Progenitor cell of endocrine pancreas (in vitro differentiated cells): ENCODE data around the gene HOXA6. TPM values are rescaled to one million over a fixed set of nuclear protein-coding genes. Genes with fewer than 3 reads are reported as not detected.
A peak's percentile ranks its signal among the peaks of the same experiment; 100 is the strongest.

Experiments
- DNase-seq: peaks from one replicate; pipeline ENCODE4 v3.0.0; 2021; ENCODE audit warnings: low spot score; ENCODE audit not compliant: unreplicated experiment
- H3K27ac Mint-ChIP-seq: 2 replicates; pipeline ENCODE4 v1.8.0; 2021; ENCODE audit warnings: mild to moderate bottlenecking, moderate library complexity, mixed read lengths
- H3K27me3 Mint-ChIP-seq: 2 replicates; pipeline ENCODE4 v1.8.0; 2021; ENCODE audit warnings: mixed read lengths
- H3K36me3 Mint-ChIP-seq: 2 replicates; pipeline ENCODE4 v1.8.0; 2022; ENCODE audit warnings: mixed read lengths; ENCODE audit not compliant: insufficient read depth
- H3K4me1 Mint-ChIP-seq: 2 replicates; pipeline ENCODE4 v1.8.0; 2021; ENCODE audit warnings: low read depth, mixed read lengths
- H3K4me3 Mint-ChIP-seq: 2 replicates; pipeline ENCODE4 v1.8.0; 2021; ENCODE audit warnings: low read depth, mild to moderate bottlenecking, moderate library complexity, mixed read lengths
- H3K9me3 Mint-ChIP-seq: 2 replicates; pipeline ENCODE4 v1.8.0; 2021; ENCODE audit warnings: low read depth, mixed read lengths
- CTCF ChIP-seq: fragments of 200-600 bp; sonication (generic); IDR thresholded peaks from one replicate; pipeline ENCODE4 v1.5.0; 2021; ENCODE audit warnings: antibody characterized with exemption, mild to moderate bottlenecking; ENCODE audit not compliant: unreplicated experiment
- total RNA-seq: library from RNA; stranded (reverse); gene quantifications from 2 replicates; pipeline ENCODE4 v1.2.1, GENCODE V29; 2021

HOXA6 gene
- total RNA-seq, 1 donor from 2014 or later = 0.38 TPM

GRCh38 chr7:27160546-27161213 lies 13.1 kb upstream of the HOXA6 start:
- Mint-ChIP-seq H3K27me3 (peaks cover 86% of the 10 kb centered on the region), H3K36me3 (peaks cover 1% of the 10 kb centered on the region), H3K4me1 (peaks cover 4% of the 10 kb centered on the region), H3K4me3 (peak overlapping the region; percentile 60), H3K9me3 (no peaks in the 10 kb centered on the region), H3K27ac (no peak overlapping the region)
- peak; percentile 99 for TF ChIP-seq CTCF
- peak; percentile 90 for DNase-seq

- Mint-ChIP-seq H3K27me3 (peaks cover 87% of the 10 kb centered on the region), H3K36me3 (peaks cover 1% of the 10 kb centered on the region), H3K4me3 (peak overlapping the region; percentile 35), H3K9me3 (no peaks in the 10 kb centered on the region), H3K4me1 (peaks cover 5% of the 10 kb centered on the region), H3K27ac (no peak overlapping the region)
- DNase-seq = no peak
- TF ChIP-seq CTCF = no peak
Observed at GRCh38 chr7:27160145-27160545, 12.6 kb upstream of the HOXA6 start.

GRCh38 chr7:27159266-27160144 lies 11.9 kb upstream of the HOXA6 start:
- Mint-ChIP-seq H3K4me3 (no peak overlapping the region), H3K4me1 (peaks cover 7% of the 10 kb centered on the region), H3K27ac (no peak overlapping the region), H3K36me3 (peaks cover 2% of the 10 kb centered on the region), H3K9me3 (no peaks in the 10 kb centered on the region), H3K27me3 (peaks cover 89% of the 10 kb centered on the region)
- no peak for DNase-seq
- no peak for TF ChIP-seq CTCF

GRCh38 chr7:27158436-27159265 lies 11.1 kb upstream of the HOXA6 start:
- H3K36me3 Mint-ChIP-seq = peaks cover 2% of the 10 kb centered on the region
- TF ChIP-seq CTCF = no peak
- peaks cover 7% of the 10 kb centered on the region for H3K4me1 Mint-ChIP-seq
- no peak for DNase-seq
- H3K27me3 Mint-ChIP-seq = peaks cover 89% of the 10 kb centered on the region
- no peak overlapping the region for H3K27ac Mint-ChIP-seq
- H3K9me3 Mint-ChIP-seq = no peaks in the 10 kb centered on the region
- H3K4me3 Mint-ChIP-seq = no peak overlapping the region
